Stomach (tissue), 9 donors: ENCODE measurements around the gene LDB3. TPM values are rescaled to one million over a fixed set of nuclear protein-coding genes. Genes with fewer than 3 reads are reported as not detected.

Experiments
- DNase-seq, 2 donors: peaks; one replicate each; pipeline versions ENCODE4 v3.0.0 to v3.0.0-alpha.2; 2013 to 2019
- H3K27ac ChIP-seq, 5 donors: fragments of 200-600 bp in 4 of 5; sonication (generic) in 4 of 5; one replicate each; pipeline ENCODE4 v1.5.1; 2013 to 2019; ENCODE audit warnings: mild to moderate bottlenecking in 1 of 5, moderate library complexity in 1 of 5
- H3K27me3 ChIP-seq, 3 donors: fragments of 200-600 bp; sonication (generic); one replicate each; pipeline ENCODE4 v1.5.1; 2017 to 2019; ENCODE audit warnings: mixed run types in 1 of 3
- H3K36me3 ChIP-seq, 4 donors: fragments of 200-600 bp; sonication (generic); 1 replicate in 3 of 4; 2 replicates in 1 of 4; pipeline ENCODE4 v1.5.1; 2016 to 2019
- H3K4me1 ChIP-seq, 4 donors: fragments of 200-600 bp; sonication (generic); one replicate each; pipeline ENCODE4 v1.5.1; 2016 to 2019
- H3K4me3 ChIP-seq, 4 donors: fragments of 200-600 bp; sonication (generic) in 3 of 4; one replicate each; pipeline ENCODE4 v1.5.1; 2016 to 2019; ENCODE audit warnings: mild to moderate bottlenecking in 1 of 4
- H3K9me3 ChIP-seq, 4 donors: fragments of 200-600 bp; sonication (generic); one replicate each; pipeline ENCODE4 v1.5.1; 2016 to 2019
- CTCF ChIP-seq, 7 experiments: fragments of 450-650 bp in 4 of 7; fragments of 200-600 bp in 3 of 7; sonication (generic) in 3 of 7; IDR thresholded peaks; one replicate each; pipeline ENCODE4 v1.5.1; 2016 to 2019; ENCODE audit warnings: antibody characterized with exemption in 7 of 7, control low read depth in 2 of 7, mild to moderate bottlenecking in 1 of 7
- EP300 ChIP-seq: sonication (generic); formaldehyde crosslinking; IDR thresholded peaks from one replicate; pipeline ENCODE4 v1.6.1; 2017; ENCODE audit warnings: antibody characterized with exemption
- POLR2A ChIP-seq, 4 donors: fragments of 450-650 bp; IDR thresholded peaks; one replicate each; pipeline ENCODE4 v1.6.1; 2016; ENCODE audit warnings: antibody characterized with exemption in 4 of 4, control low read depth in 2 of 4, mild to moderate bottlenecking in 1 of 4, moderate library complexity in 1 of 4
- POLR2AphosphoS5 ChIP-seq, 3 donors: sonication (generic); formaldehyde crosslinking; IDR thresholded peaks; one replicate each; pipeline ENCODE4 v1.6.1; 2016; ENCODE audit warnings: antibody characterized with exemption in 3 of 3
- WGBS, 5 donors: extraction: QIAGEN DNeasy Blood & Tissue Kit in 3 of 5; methylation state at CpG; one replicate each; pipeline versions ENCODE4 v1.1.5 to v1.1.7; 2013 to 2018; 5-methylcytosine and 5-hydroxymethylcytosine counted together
- intact Hi-C: fragments of 100-400 bp; cut with DNase I; formaldehyde crosslinking; loops from one replicate; pipeline ENCODE4 v1.15.1; 2023; ENCODE audit warnings: low total_unique reads
- polyA plus RNA-seq, 3 donors: library from polyadenylated mRNA; stranded (reverse); fragments of 200-250 nt; gene quantifications; one replicate each; pipeline ENCODE4 v1.2.3, GENCODE V29; 2013
- total RNA-seq, 5 donors: library from RNA; depleted of rRNA; stranded (reverse); fragments of >200 nt; gene quantifications; one replicate each; pipeline versions ENCODE4 v1.1.0 to v1.2.3, GENCODE V29; 2014 to 2016
- donor health status: healthy with polysubstance abuse.
- donor health status: Bipolar disorder and iron deficiency.
- donor health status: healthy.

LDB3 gene
- total and polyA plus RNA-seq, 8 donors: 0.29 to 8.5 (median 2.5) TPM

- TF ChIP-seq POLR2A (IDR thresholded peaks at IDR 0.05) (no peak), CTCF (IDR thresholded peaks at IDR 0.05) (no peak), POLR2AphosphoS5 (IDR thresholded peaks at IDR 0.05) (peak in 1 of 3 donors; percentile 25), EP300 (no peak)
- intact Hi-C loops: no loop called here
- Histone ChIP-seq H3K4me3 (peak overlapping the region in 2 of 4 donors; percentile 5 to 32), H3K27me3 (no peaks in the 10 kb centered on the region), H3K4me1 (peaks cover 20 to 60% (median 40%) of the 10 kb centered on the region in 4 donors), H3K9me3 (no peaks in the 10 kb centered on the region), H3K36me3 (no peaks in the 10 kb centered on the region), H3K27ac (peak overlapping the region in 4 of 5 donors; percentile 64 to 85 (median 76))
- DNase-seq: peak in 1 of 2 donors; percentile 45
- WGBS, 5 donors: 76 to 86% (median 77%) methylated on average over 9 to 10 of the region's 10 CpGs; no CpG with 5 or more reads in 1 of the 5 donors
These were observed 710 bp upstream of the LDB3 start for GRCh38 chr10:86667421-86668181.

- DNase-seq: no peak
- no peak for TF ChIP-seq CTCF (IDR thresholded peaks at IDR 0.05)
- peaks cover 34 to 75% (median 59%) of the 10 kb centered on the region in 4 donors for H3K4me1 ChIP-seq
- intact Hi-C loops: no loop called here
- peak overlapping the region in 3 of 4 donors; percentile 24 to 29 (median 27) for H3K4me3 ChIP-seq
- H3K27me3 ChIP-seq: no peaks in the 10 kb centered on the region
- peak overlapping the region in 4 of 5 donors; percentile 59 to 85 (median 76) for H3K27ac ChIP-seq
- H3K36me3 ChIP-seq: no peaks in the 10 kb centered on the region
- H3K9me3 ChIP-seq: no peaks in the 10 kb centered on the region
- 62 to 81% (median 76%) methylated on average over 7 to 8 of the region's 8 CpGs for WGBS, 5 donors
These were observed 2.0 kb downstream of the LDB3 start for GRCh38 chr10:86670290-86670811.

GRCh38 chr10:86670876-86671275 is 2.6 kb downstream of the LDB3 start:
- DNase-seq: no peak
- Histone ChIP-seq H3K27ac (peak overlapping the region in 4 of 5 donors; percentile 59 to 85 (median 76)), H3K36me3 (no peaks in the 10 kb centered on the region), H3K9me3 (no peaks in the 10 kb centered on the region), H3K4me3 (peak overlapping the region; percentile 22 to 29 (median 26)), H3K4me1 (peaks cover 34 to 80% (median 59%) of the 10 kb centered on the region in 4 donors), H3K27me3 (no peaks in the 10 kb centered on the region)
- 61 to 87% (median 83%) methylated on average over 2 to 8 of the region's 8 CpGs for WGBS, 5 donors
- intact Hi-C loops: no loop called here
- TF ChIP-seq POLR2AphosphoS5 (IDR thresholded peaks at IDR 0.05) (no peak), POLR2A (IDR thresholded peaks at IDR 0.05) (no peak), CTCF (IDR thresholded peaks at IDR 0.05) (no peak), EP300 (no peak)

GRCh38 chr10:86671419-86671818 is 3.1 kb downstream of the LDB3 start:
- peak overlapping the region; percentile 22 to 29 (median 26) for H3K4me3 ChIP-seq
- TF ChIP-seq POLR2A (IDR thresholded peaks at IDR 0.05) (no peak), CTCF (IDR thresholded peaks at IDR 0.05) (no peak), POLR2AphosphoS5 (IDR thresholded peaks at IDR 0.05) (no peak), EP300 (no peak)
- peak; percentile 63 to 78 for DNase-seq
- no peaks in the 10 kb centered on the region for H3K9me3 ChIP-seq
- H3K4me1 ChIP-seq: peaks cover 34 to 80% (median 59%) of the 10 kb centered on the region in 4 donors
- no peaks in the 10 kb centered on the region for H3K36me3 ChIP-seq
- WGBS, 5 donors: 38 to 61% (median 45%) methylated on average over 3 of the region's 3 CpGs
- H3K27ac ChIP-seq: peak overlapping the region in 4 of 5 donors; percentile 59 to 85 (median 76)
- H3K27me3 ChIP-seq: no peaks in the 10 kb centered on the region
- intact Hi-C loops: no loop called here
